SU-DHL-6 (cell line): ENCODE data around the gene CTPS2.

Experiments used
- H2AFZ ChIP-seq: fragments of 200-600 bp; sonication (generic); 2 replicates; pipeline ENCODE4 v1.6.1; 2014; ENCODE audit warnings: low read depth, mild to moderate bottlenecking, moderate library complexity, mixed read lengths, antibody characterized with exemption, low read length; ENCODE audit not compliant: severe bottlenecking
- H3F3A ChIP-seq: fragments of 200-600 bp; shearing (Covaris generic); 2 replicates; pipeline ENCODE4 v1.6.0; 2016; ENCODE audit warnings: antibody characterized with exemption, mild to moderate bottlenecking; ENCODE audit not compliant: insufficient read depth
- H3K27ac ChIP-seq: fragments of 200-600 bp; sonication (generic); 2 replicates; pipeline ENCODE4 v1.5.1; 2016; ENCODE audit warnings: low read depth, mild to moderate bottlenecking, low read length, moderate library complexity, mixed read lengths
- H3K27me3 ChIP-seq: fragments of 200-600 bp; sonication (generic), shearing (Covaris generic); 2 replicates; pipeline ENCODE4 v1.6.0; 2014; ENCODE audit warnings: mild to moderate bottlenecking, low read length
- H3K36me3 ChIP-seq: fragments of 200-600 bp; sonication (generic); 2 replicates; pipeline ENCODE4 v1.6.1; 2014; ENCODE audit warnings: mild to moderate bottlenecking, low read length, mixed read lengths
- H3K4me2 ChIP-seq: fragments of 300-600, 200-600 bp; shearing (Covaris generic), sonication (generic); 2 replicates; pipeline ENCODE4 v1.6.0; 2014; ENCODE audit warnings: low read length, low read depth, mild to moderate bottlenecking; ENCODE audit not compliant: poor library complexity, severe bottlenecking
- H3K4me3 ChIP-seq: fragments of 200-600 bp; sonication (generic); 2 replicates; pipeline ENCODE4 v1.5.1; 2014; ENCODE audit warnings: antibody characterized with exemption, low read length, mild to moderate bottlenecking, mixed read lengths; ENCODE audit not compliant: insufficient read depth, poor library complexity, severe bottlenecking
- H3K79me2 ChIP-seq: fragments of 200-600 bp; sonication (generic); 2 replicates; pipeline ENCODE4 v1.6.1; 2014; ENCODE audit warnings: mild to moderate bottlenecking, low read length, moderate library complexity; ENCODE audit not compliant: insufficient read depth
- H3K9ac ChIP-seq: fragments of 200-600 bp; sonication (generic); 2 replicates; pipeline ENCODE4 v1.7.0; 2014; ENCODE audit warnings: mild to moderate bottlenecking, low read length
- H3K9me2 ChIP-seq: fragments of 200-600 bp; sonication (generic); replicated peaks from 2 replicates; pipeline ENCODE4 v1.6.1; 2014; ENCODE audit warnings: low read length; ENCODE audit not compliant: insufficient read depth
- H3K9me3 ChIP-seq: fragments of 200-600 bp; sonication (generic); 2 replicates; pipeline ENCODE4 v1.6.1; 2014; ENCODE audit warnings: low read length, mixed read lengths; ENCODE audit not compliant: insufficient read depth
- H4K20me1 ChIP-seq: fragments of 200-600 bp; sonication (generic); 2 replicates; pipeline ENCODE4 v1.6.1; 2014; ENCODE audit warnings: low read depth, mild to moderate bottlenecking, antibody characterized with exemption, low read length, moderate library complexity, mixed read lengths
- CTCF ChIP-seq: fragments of 200-600 bp; sonication (generic); IDR thresholded peaks from one replicate; pipeline ENCODE4 v1.5.1; 2017; ENCODE audit warnings: antibody characterized with exemption, mild to moderate bottlenecking, low read length, moderate library complexity; ENCODE audit not compliant: insufficient read depth, poor library complexity, severe bottlenecking
- EZH2phosphoT487 ChIP-seq: fragments of 200-600 bp; sonication (generic), shearing (Covaris generic); conservative IDR thresholded peaks from 2 replicates; pipeline ENCODE4 v1.6.1; 2018; ENCODE audit warnings: mild to moderate bottlenecking, antibody characterized with exemption, low read length, moderate library complexity, mixed read lengths

The CTPS2 gene

GRCh38 chrX:16665089-16665488, 47.4 kb downstream of the CTPS2 start:
- Histone ChIP-seq H3K79me2 (no peaks in the 10 kb centered on the region), H3K27me3 (no peaks in the 10 kb centered on the region), H3K9me2 (no peaks in the 10 kb centered on the region), H3K9me3 (no peaks in the 10 kb centered on the region), H3K9ac (no peak overlapping the region), H3F3A (no peaks in the 10 kb centered on the region), H3K4me3 (no peak overlapping the region), H3K4me2 (no peak overlapping the region), H4K20me1 (no peaks in the 10 kb centered on the region), H2AFZ (no peak overlapping the region), H3K36me3 (no peaks in the 10 kb centered on the region), H3K27ac (no peak overlapping the region)
- TF ChIP-seq CTCF = no peak
- TF ChIP-seq EZH2phosphoT487 = no peak

- Histone ChIP-seq H2AFZ (no peak overlapping the region), H3K27ac (no peak overlapping the region), H3K9me2 (no peaks in the 10 kb centered on the region), H3K79me2 (no peaks in the 10 kb centered on the region), H3K27me3 (no peaks in the 10 kb centered on the region), H4K20me1 (no peaks in the 10 kb centered on the region), H3K9ac (no peak overlapping the region), H3K4me3 (no peak overlapping the region), H3K4me2 (no peak overlapping the region), H3F3A (no peaks in the 10 kb centered on the region), H3K9me3 (no peaks in the 10 kb centered on the region), H3K36me3 (no peaks in the 10 kb centered on the region)
- TF ChIP-seq EZH2phosphoT487 (no peak), CTCF (no peak)
These were observed 47.8 kb downstream of the CTPS2 start for GRCh38 chrX:16664626-16665025.

- H4K20me1 ChIP-seq = no peaks in the 10 kb centered on the region
- no peaks in the 10 kb centered on the region for H3K9me2 ChIP-seq
- no peaks in the 10 kb centered on the region for H3F3A ChIP-seq
- no peak for TF ChIP-seq CTCF
- no peak for TF ChIP-seq EZH2phosphoT487
- no peak overlapping the region for H3K4me3 ChIP-seq
- no peaks in the 10 kb centered on the region for H3K36me3 ChIP-seq
- H3K79me2 ChIP-seq = no peaks in the 10 kb centered on the region
- no peaks in the 10 kb centered on the region for H3K9me3 ChIP-seq
- no peaks in the 10 kb centered on the region for H3K27me3 ChIP-seq
- H3K9ac ChIP-seq = no peak overlapping the region
- no peak overlapping the region for H2AFZ ChIP-seq
- H3K4me2 ChIP-seq = no peak overlapping the region
- no peak overlapping the region for H3K27ac ChIP-seq
These were observed 48.4 kb downstream of the CTPS2 start for GRCh38 chrX:16664074-16664473.

- Histone ChIP-seq H3K4me3 (no peak overlapping the region), H3F3A (no peaks in the 10 kb centered on the region), H3K27ac (no peak overlapping the region), H3K4me2 (no peak overlapping the region), H3K9me2 (no peaks in the 10 kb centered on the region), H3K36me3 (no peaks in the 10 kb centered on the region), H4K20me1 (no peaks in the 10 kb centered on the region), H3K79me2 (no peaks in the 10 kb centered on the region), H3K9ac (no peak overlapping the region), H3K9me3 (no peaks in the 10 kb centered on the region), H2AFZ (no peak overlapping the region), H3K27me3 (no peaks in the 10 kb centered on the region)
- no peak for TF ChIP-seq EZH2phosphoT487
- TF ChIP-seq CTCF = no peak
These were observed 50.1 kb downstream of the CTPS2 start for GRCh38 chrX:16662402-16662801.
